GM03348 (cell line): ENCODE measurements around the gene PRKCA.
"Not testable (repeated sequence)": the region's sequence is repeated elsewhere in the genome, so short reads cannot be mapped to it uniquely, and the experiment has no call there.

Experiments used
- DNase-seq: peaks from one replicate; pipeline ENCODE4 v3.0.0; 2012; ENCODE audit warnings: low spot score

The PRKCA gene

DNA sequence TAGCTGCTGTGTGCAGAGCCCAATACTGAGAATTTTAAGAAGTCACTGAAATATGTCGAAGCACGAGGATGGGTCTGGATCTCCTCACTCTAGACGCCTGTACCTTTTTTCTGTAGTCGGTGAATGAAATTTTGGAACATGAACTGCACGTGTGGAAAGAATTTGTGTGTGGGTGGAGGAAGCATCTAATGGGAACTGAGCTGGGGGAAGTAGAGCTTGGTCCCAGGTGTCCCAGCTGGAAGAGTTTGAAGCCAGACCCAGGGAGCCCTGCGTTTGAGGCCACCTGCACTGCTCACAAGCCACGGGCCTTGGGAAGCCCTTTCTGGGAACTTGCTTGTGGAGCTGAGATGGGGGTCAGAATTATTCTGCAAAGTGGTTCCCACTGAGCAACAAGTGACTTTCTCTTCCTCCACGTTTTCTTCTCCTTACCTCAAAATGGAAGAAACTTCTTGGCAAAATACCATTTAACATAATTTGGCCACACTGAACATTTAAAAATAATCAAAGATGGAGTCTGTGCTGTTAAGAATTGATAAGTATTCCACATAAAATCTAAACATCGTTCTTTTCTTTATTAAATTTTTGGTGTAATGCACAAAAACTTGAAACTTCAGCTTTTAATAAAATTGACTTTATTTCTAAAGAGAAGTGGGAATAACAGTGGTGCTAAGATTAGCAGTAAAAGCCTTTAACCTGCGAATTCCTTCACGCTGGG is 163.8 kb downstream of the PRKCA start:
- DNase-seq = no peak

DNA sequence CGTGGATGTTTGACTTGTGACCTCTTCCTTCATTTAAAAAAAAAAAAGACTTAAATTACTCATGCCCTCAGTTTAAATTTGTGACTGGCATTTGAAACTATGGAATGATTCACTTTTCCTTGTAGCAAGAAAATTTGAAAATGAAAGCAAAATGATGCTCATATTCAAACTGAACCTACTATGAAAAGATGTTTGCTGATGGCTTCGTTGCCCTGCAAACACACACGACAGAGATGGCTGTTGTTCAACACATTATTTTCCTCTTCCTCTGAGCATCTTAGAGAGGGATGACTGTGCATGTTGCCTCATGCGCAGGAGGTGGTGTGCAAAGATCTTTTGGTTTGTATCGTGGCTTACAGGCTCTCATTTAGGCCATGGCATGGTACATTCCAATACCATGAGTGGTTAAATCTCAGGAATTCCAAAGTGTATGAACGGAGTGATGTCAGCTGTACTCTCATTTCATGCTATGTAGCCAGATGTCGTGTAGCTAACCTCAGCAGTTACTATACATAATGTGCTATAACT is 164.5 kb downstream of the PRKCA start:
- peak; percentile 91 for DNase-seq

DNA sequence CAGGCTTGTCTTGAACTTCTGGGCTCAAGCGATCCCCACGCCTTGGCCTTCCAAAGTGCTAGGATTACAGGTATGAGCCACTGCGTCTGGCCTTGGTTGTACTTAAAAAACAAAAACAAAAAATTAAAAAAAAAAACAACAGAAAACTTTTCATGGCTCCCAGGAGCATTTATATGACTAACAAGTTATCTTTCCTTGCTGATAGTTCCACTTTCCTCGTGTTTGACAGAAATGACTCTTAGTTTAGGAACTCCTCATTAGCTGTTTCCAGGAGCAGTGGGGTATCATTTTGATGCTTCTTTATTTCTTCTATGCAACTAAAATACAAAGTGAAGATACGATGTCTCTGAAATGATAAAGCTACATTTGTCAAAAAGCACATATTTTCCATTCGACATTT is 165.4 kb downstream of the PRKCA start:
- peak; percentile 27 for DNase-seq

DNA sequence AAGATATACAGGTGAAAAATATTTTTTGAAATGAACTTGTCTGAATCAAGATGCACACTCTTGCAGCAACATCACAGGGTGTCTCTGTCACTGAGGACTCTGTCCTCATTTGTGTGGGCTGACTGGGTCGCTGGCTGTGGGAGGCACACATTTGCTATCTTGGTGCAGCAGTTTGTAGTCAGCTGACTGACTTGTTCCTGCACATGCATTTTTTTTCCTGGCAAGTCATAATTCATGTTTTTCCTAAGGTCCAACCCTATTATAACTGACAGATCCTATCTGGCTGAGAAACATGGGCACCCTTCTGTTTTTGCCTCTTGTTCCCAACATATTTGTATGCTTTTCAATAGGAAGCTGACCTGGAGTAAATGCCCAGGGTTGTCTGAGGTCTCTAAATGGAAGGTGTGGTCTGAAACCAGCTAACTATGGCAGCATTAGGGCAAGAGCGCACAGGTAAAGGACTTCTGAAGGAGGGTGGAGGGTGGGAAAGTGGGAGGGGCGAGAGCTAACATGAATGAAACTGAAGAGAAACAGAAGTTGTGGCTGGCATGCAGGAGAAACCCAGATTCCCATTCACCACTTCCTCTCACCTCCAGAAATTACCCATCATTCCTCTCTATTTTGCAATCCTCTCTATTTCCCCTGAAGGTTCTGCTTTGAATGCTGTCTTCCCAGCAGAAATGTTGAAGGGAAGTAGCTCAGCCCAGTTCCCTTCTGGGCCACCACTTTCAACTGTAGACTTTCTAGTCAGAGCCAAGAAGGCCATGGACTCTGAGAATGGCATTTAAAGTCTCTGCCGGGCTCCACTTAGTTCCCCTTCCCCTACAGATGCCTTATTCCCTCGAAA is 166.1 kb downstream of the PRKCA start:
- DNase-seq = peak; percentile 38

DNA sequence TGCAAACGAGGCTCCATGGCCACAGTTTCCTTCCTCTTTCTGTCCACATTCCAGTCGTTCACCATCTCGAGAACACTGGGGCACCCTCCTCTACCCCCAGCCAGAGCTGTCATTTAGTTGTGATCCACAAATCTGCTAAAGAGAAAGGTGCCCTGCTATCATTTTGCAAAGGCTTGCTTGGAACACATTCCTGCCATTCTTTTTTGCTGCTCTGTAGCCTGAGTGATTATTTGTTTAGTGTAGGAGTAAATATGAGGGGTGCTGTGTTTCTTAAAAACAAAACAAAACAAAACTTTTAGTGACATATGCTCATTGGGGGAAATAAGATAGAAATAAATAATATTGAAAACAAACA is 166.7 kb downstream of the PRKCA start:
- no peak for DNase-seq

DNA sequence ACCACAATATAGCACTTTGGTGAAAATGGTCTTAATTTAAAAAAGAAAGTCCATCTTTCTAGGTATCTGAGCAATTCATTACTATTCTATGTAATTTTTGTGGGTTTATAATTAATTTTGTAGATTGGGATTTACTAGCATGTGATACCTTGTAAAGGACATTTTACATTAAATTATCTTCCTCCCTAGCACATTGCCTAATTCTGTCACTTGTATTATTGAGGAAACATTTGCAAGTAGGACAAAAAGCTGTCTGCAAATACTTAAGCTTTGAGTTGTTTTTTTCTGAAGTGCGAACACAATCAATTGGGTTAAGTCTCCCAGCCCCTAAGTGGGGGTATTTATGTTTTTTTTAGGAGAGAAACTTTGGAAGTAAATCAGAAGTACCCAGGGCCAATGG is 167.0 kb downstream of the PRKCA start:
- DNase-seq = no peak

DNA sequence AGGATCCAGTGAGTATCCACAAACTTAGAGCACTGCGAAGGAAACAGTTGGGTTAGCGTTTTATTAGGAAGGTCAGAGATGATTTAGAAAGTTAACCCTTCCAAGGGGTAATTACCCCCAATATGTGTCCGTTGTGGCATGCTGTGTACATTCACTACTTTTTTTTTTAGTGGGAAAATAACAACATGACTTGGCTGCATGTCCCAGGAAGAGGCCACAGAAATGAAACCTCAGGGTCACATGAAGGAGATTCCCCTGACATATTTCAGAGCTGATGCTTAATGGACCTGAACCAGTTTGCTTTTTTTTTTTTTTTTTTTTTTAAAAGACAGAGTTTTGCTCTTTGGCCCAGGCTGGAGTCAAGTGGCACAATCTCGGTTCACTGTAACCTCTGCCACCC is 167.5 kb downstream of the PRKCA start:
- no peak for DNase-seq

DNA sequence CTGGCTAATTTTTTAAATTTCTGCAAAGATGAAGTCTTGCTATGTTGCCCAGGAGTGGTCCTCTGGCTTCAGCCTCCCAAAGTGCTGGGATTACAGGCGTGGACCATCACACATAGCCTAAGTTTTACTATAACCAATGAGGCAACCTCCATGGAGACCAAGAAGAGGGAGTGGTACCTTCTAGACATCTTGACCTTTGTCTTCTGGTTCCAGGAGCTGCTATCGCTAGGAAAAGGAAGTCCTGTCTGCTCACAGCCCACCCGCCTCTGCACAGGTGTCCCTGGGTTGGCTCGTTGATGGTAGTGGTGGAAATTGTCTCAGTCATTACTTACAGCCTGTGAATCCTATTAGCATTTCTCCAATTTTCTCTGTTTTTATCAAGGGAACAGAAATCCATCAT is 169.7 kb downstream of the PRKCA start:
- DNase-seq = no peak

DNA sequence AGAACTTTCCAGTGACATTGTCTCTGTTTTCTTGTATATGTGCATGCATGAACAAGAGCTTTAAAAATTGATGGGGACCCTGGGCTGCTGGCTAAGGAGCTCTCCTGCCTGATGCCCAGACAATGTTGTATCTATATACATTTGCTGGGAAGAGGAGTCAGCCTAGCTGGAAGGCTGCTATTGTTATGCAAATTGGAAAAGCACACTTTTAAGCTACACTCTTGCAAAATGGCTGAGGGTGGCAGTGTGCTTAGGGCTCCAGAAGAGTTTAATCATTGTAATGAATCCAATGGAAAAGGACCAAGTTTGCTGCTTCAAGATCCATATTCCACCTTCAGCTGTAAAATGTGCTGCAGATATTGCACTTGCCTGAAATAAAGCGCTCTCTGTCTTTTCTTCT is 171.8 kb downstream of the PRKCA start:
- no peak for DNase-seq

DNA sequence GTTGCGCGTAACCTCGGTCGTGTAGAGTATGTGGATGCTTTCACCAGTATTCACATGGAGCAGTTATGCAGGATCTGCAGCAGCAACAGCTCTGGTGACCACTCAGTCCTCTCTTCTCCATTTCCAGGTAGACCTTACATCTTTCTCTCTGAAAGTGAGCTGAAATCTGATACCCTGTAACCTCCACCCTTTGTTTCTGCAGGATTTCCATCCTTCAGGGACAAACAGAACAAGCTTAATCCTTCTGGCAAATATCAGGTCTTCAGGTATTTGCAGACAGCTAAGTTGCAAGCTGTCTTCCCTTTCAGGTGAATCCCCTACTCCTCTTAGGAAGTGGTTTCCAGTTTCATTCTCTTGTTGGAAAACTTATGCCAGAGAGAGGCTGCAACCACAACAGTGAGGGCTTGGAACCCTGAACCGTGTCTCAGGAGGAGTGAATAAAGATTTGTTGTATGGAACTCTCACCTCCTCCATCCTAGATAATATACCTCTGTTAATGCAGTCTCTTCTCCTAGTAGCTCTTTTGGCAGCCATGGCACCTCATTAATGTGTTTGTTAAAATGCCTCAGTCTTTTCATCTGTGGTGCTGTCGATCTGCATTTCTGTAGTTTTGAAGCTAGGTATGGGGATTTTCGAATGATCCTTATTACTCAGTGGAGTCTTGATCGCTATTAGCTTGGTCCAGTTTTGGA is 172.5 kb downstream of the PRKCA start:
- no peak for DNase-seq

DNA sequence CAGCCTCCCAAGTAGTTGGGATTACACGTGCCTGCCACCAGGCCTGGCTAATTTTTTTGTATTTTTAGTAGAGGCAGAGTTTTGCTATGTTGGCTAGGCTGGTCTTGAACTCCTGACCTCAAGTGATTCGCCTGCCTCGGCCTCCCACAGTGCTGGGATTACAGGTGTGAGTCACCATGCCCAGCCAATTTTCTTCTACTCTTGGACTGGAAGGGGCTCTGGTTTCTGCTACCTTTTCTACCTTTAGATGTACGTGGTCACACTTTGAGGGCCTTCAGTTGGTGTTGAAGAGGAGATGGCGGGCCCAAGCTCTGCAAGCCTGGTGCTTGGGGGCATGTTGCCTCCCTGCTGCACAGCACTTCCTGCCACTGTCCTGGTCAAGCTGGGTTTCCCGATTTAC is 173.6 kb downstream of the PRKCA start:
- DNase-seq = no peak

DNA sequence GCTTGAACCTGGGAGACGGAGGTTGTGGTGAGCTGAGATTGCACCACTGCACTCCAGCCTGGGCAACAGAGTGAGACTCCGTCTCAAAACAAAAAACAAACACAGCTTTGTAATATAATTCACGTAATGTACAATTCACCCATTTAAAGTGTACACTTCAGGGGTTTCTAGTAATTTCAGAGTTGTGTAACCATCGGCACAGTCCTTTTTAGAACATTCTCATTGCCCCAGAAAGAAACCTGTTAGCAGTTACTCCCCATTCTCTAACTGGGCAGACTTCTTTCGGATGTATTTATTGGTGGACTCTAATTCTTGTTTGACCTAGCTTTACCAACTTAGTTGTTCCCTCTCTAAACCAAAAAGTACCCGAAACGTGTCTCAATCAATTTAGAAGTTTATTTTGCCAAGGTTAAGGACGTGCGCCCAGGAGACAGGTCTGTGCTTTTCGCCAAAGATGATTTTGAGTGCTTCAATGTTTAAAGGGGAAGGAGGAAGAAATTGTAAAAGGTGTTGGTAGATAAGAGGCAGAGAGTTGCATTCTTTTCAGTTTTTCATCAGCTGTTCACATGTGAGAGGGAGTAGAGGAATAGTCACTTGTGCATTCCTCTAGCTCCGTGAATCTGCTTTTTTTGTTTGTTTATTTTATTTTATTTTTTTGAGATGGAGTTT is 175.3 kb downstream of the PRKCA start:
- DNase-seq = no peak

DNA sequence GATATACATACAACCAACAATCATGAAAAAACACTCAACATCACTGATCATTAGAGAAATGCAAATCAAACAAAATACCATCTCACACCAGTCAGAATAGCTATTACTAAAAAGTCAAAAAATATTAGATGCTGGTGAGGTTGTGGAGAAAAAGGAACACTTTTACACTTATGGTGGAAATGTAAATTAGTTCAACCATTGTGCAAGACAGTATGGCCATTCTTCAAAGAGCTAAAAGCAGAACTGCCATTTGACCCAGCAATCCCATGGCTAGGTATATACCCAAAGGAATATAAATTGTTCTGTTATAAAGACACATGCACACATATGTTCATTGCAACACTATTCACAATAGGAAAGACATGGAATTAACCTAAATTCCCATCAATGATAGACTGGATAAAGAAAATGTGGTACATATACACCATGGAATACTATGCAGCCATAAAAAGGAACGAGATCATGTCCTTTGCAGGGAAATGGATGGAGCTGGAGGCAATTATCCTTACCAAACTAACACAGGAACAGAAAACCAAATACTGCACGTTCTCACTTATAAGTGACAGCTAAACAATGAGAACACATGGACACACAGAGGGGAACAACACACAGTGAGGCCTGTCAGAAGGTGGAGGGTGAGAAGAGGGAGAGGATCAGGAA is 176.9 kb downstream of the PRKCA start:
- not testable (repeated sequence) for DNase-seq

DNA sequence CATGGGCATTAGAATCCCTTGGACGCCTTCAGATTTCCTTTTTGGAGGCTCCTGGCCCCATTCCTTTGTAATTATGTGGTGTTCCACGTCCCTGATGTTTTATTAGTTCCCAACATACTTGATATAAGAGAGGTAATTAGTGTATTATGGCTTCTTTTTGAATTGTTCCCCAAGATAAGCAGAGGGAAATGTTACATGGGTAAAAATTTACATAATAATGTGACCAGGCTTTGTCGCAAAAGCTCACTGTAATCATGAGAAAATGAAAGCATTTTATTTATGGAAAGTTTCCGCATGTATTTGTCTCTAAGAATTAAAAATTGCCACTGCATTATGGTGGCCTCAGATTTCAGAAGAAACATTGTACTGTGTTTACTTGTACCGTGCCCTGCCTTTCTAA is 177.8 kb downstream of the PRKCA start:
- DNase-seq = no peak

DNA sequence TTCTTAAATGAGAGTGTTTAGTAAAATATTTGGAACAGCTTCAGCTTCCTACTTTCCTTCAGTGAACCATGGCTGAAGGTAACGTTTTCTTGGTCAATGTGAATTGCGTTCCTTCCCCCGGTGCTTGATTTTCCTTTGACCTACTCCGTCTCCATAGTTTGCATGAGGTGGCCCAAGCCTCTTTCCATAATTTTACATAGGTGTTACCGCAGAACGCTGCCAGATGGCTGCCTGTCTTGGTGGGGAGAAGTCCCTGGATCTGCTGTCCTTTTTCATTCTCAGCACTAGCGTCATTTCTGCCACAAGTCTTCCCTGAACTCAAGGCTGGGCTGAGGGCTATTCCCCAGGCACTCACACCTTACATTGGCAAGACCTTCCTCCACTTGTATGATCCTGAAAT is 178.4 kb downstream of the PRKCA start:
- no peak for DNase-seq

DNA sequence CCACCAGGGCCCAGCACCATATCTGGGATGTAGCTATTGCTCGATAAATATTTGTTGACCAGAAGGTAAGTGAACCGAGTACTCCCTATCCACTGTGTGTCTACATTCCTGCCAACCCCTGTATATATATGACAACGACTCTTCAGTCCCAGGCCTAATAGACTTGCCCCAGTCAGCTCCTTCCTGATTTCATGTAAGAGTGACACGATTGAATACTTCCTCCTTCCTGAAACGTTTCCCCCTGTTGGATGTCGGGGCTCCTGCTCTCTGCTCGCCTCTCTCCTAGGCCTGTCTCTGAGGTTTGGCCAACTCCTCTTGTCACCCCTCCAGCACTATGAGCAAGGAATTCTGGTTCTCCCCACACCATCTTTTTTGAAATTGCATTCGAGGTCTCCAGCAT is 178.9 kb downstream of the PRKCA start:
- DNase-seq = no peak

DNA sequence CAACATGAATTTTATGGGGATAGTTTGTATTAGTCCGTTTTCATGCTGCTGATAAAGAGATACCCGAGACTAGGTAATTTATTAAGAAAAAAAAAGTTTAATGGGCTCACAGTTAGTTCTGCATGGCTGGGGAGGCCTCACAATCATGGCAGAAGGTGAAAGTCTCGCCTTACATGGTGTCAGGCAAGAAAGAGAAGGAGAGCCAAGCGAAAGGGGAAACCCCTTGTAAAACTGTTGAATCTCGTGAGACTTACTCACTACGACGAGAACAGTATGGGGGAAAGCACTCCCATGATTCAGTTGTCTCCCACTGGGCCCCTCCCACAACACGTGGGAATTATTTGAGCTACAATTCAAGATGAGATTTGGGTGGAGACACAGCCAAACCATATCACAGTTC is 181.5 kb downstream of the PRKCA start:
- DNase-seq = no peak

DNA sequence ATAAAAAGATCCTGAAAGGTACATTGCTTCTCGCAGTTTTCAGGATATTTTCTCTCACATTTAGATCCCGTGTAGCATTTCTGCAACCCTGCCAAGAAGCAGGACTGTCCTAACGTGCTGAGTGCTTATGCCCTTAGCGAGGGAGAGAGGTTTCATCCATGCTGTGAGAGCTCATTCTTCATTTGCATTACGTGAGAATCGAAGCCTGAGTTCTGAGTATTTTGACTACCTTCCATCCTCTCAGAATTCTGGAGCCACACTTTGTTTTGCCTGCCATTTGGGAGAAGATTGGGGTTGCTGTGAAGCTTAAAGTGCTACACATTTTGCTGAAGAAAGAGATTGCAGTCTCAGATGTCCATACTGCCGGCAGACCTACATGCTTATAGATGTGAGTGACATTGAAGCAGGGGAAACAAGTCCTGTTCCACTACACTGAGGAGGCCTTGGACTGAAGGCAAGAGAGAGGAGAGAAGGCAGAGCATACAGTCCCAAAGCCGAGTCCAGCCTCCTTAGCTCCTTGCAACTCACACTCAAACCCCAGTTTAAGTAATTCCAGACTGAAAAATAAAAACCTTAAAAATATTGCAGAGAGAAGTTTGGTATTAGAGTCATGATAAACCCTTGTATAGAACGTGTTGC is 183.0 kb downstream of the PRKCA start:
- no peak for DNase-seq

DNA sequence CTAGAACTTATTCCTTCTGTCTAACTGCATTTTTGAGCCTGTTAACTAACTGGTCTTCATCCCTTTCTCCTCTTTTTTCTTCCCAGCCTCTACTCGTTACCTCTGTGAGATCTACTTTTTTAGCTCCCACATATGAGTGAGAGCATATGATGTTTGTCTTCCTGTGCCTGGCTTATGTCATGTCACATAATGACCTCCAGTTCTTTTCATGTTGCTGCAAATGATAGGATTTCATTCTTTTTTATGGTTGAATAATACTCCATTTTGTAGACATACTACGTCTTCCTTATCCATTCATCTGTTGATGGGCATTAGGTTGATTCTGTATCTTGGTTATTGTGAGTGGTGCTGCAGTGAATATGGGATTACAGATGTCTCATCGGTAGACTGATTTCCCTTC is 184.7 kb downstream of the PRKCA start:
- DNase-seq = no peak

DNA sequence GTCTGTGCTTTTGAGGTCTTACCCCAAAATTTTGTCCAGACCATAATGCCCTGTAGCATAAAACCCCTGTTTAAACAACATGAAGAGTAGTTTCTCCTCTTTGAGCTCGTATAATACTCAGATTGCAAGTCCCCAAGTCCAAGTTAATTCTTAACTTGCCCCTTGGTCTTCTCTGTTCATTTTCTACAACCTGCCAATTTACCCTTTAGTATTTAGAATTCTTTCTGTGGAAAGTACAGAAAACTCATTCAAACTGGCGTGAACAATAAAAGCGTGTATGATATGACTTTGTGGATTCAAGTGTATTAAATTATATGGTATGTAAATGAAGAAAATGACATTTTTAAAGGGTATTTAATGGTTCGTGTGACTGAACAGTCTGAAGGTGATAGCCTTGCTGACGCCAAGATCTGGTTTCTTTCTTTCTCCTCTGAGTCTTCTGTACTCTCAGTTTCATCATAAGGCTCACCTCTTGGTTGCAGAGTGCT is 185.6 kb downstream of the PRKCA start:
- DNase-seq = no peak

DNA sequence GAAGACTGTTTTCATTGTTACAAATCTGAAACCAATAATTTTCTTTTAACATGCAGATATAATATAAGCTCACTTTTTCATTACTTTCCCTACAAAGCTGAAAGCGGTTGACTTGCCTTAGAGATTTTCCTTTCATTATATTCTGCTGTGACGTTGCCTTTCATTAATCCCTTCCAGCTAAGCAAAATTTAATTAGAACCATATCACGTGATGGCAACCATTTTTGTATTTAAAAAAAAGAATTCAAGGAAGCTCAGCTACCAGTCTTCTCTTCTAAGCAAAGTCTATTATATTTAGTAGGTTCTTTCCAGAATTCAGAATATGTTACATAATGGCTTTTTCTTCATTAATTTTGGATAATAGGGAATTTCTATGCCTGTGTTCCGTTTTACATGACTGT is 186.5 kb downstream of the PRKCA start:
- DNase-seq = no peak
